HCT116 (cell line): ENCODE data around the gene ENGASE.

ENCODE experiments used
- CEBPB ChIP-seq: IDR thresholded peaks from 2 replicates; pipeline ENCODE4 v1.6.1; 2012; ENCODE audit warnings: low read depth
- CTCF ChIP-seq, 3 experiments: fragments of 200-600 bp in 1 of 3; sonication (generic) in 1 of 3; IDR thresholded peaks in 2 of 3; conservative IDR thresholded peaks in 1 of 3; 2 replicates each; pipeline ENCODE4 v1.5.1; 2012 to 2017; ENCODE audit warnings: low read depth in 2 of 3, low read length in 2 of 3, antibody characterized with exemption in 1 of 3, borderline replicate concordance in 1 of 3, control low read depth in 1 of 3, mild to moderate bottlenecking in 1 of 3, mixed read lengths in 1 of 3, mixed run types in 1 of 3, moderate library complexity in 1 of 3; ENCODE audit not compliant: insufficient read depth in 1 of 3
- EGR1 ChIP-seq: IDR thresholded peaks from 2 replicates; pipeline ENCODE4 v1.6.1; 2012; ENCODE audit warnings: low read depth
- EZH2 ChIP-seq: fragments of 200-600 bp; sonication (generic); IDR thresholded peaks from 2 replicates; pipeline ENCODE4 v1.6.1; 2017; ENCODE audit warnings: antibody characterized with exemption, mixed run types
- EZH2phosphoT487 ChIP-seq: fragments of 200-600 bp; IDR thresholded peaks from 2 replicates; pipeline ENCODE4 v1.6.1; 2018; ENCODE audit warnings: antibody characterized with exemption, borderline replicate concordance
- MAX ChIP-seq: IDR thresholded peaks from 2 replicates; pipeline ENCODE4 v1.6.1; 2012
- POLR2A ChIP-seq: IDR thresholded peaks from 2 replicates; pipeline ENCODE4 v1.7.0; 2011; ENCODE audit warnings: borderline replicate concordance; ENCODE audit not compliant: insufficient read depth, insufficient read length; ENCODE audit errors: extremely low read depth
- POLR2AphosphoS5 ChIP-seq: IDR thresholded peaks from 2 replicates; pipeline ENCODE4 v1.6.1; 2011; ENCODE audit warnings: mild to moderate bottlenecking, low read depth, low read length, moderate library complexity
- RAD21 ChIP-seq: IDR thresholded peaks from 2 replicates; pipeline ENCODE4 v1.6.1; 2012; ENCODE audit warnings: low read depth, mild to moderate bottlenecking
- YY1 ChIP-seq: IDR thresholded peaks from 2 replicates; pipeline ENCODE4 v1.6.1; 2011; ENCODE audit warnings: low read length, low read depth, moderate library complexity, mild to moderate bottlenecking; ENCODE audit not compliant: insufficient replicate concordance; ENCODE audit errors: extremely low read depth
- ZBTB33 ChIP-seq: IDR thresholded peaks from 2 replicates; pipeline ENCODE4 v1.6.1; 2011; ENCODE audit warnings: mild to moderate bottlenecking, low read length, moderate library complexity; ENCODE audit not compliant: insufficient replicate concordance; ENCODE audit errors: extremely low read depth
- ZNF274 ChIP-seq: fragments of 200-500 bp; sonication (Bioruptor generic); IDR thresholded peaks from 2 replicates; pipeline ENCODE4 v1.6.1; 2014; ENCODE audit warnings: mild to moderate bottlenecking, low read depth, low read length, inconsistent platforms
- TF ChIP-seq, protein P1 (sequence below): IDR thresholded peaks from 2 replicates; pipeline ENCODE4 v1.6.1; 2012

- TF ChIP-seq EZH2phosphoT487 (no peak), RAD21 (no peak), YY1 (no peak), ZBTB33 (no peak), CTCF (IDR thresholded peaks at IDR 0.05 in 2 of 3, conservative IDR thresholded peaks at IDR 0.05 in 1 of 3; ENCODE audit: borderline replicate concordance in 1 of 3, insufficient read depth in 1 of 3, low read depth in 2 of 3, low read length in 2 of 3) (no peak), POLR2AphosphoS5 (no peak), POLR2A (no peak), MAX (no peak), CEBPB (no peak), EZH2 (no peak), EGR1 (no peak), ZNF274 (no peak)
- TF ChIP-seq, protein P1, sequence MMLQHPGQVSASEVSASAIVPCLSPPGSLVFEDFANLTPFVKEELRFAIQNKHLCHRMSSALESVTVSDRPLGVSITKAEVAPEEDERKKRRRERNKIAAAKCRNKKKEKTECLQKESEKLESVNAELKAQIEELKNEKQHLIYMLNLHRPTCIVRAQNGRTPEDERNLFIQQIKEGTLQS, result no peak
Measured at GRCh38 chr17:79133214-79133613, 58.6 kb downstream of the ENGASE start.
